NB4 (cell line): Measurements from ENCODE around the gene SEMA4B.

Experiments used
- CTCF ChIP-seq: IDR thresholded peaks from one replicate; pipeline ENCODE4 v1.5.1; 2012; ENCODE audit warnings: low read depth, low read length
- MAX ChIP-seq: IDR thresholded peaks from 2 replicates; pipeline ENCODE4 v1.6.1; 2011; ENCODE audit warnings: low read depth, low read length
- MYC ChIP-seq: IDR thresholded peaks from 2 replicates; pipeline ENCODE4 v1.6.1; 2011; ENCODE audit warnings: low read depth, low read length
- POLR2A ChIP-seq: IDR thresholded peaks from 2 replicates; pipeline ENCODE4 v1.6.1; 2011; ENCODE audit warnings: mild to moderate bottlenecking; ENCODE audit not compliant: insufficient read length; ENCODE audit errors: extremely low read depth

- TF ChIP-seq POLR2A (no peak), MAX (no peak), CTCF (no peak), MYC (no peak)
These were observed 9.8 kb upstream of the SEMA4B start for GRCh38 chr15:90191344-90191687.
